ENCODE measurements around the gene TMCO1.
"Not testable (repeated sequence)": the region's sequence is repeated elsewhere in the genome, so short reads cannot be mapped to it uniquely, and the experiment has no call there.

The TMCO1 gene

DNA sequence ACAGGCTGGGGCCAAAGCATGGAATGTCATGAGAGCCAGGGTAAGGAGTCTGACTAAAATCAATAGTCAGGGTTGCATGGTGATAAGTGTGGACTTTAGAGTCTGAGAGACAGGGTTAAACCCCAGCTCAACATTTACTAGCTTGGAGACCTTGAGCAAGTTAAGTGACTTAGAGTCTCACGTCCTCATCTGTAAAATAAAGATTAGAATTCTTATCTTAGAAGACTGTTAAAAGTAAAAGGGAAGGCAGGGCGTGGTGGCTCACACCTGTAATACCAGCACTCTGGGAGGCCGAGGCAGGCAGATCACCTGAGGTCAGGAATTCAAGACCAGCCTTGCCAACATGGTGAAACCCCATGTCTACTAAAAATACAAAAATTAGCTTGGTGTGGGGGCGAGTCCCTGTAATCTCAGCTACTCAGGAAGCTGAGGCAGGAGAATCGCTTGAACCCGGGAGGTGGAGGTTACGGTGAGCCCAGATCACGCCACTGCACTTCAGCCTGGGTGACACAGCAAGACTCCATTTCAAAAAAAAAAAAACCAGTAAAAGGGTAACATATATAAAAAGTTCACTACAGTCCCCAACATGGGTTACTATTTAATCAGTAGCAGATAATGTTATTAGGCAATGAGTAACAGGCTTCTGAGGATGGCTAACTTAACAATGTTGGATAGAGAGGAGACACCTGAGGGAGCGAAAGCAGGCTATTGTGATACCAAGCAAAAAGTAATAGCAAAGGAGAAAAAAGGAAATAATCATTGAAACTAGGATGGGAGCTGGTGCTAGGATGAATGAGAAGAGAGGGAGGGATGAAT is 20.8 kb downstream of the TMCO1 start:
- DNase-seq (ENCODE audit: low spot score) = no peak

DNA sequence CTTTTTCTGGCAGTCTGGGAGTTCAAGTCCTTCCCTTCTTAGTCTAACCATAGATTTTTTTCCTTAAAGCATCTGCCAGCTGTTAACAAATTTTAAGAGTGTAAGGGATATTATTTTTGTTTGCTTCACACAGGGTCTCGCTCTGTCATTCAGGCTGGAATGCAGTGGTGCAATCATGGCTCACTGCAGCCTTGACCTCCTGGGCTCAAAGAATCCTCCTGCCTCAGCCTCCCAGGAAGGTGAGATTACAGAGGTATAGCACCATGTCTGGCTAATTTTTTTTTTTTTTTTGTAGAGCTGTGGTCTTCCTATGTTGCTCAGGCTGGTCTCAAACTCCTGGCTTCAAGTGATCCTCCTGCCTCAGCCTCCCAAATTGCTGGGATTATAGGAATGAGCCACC is 23.8 kb downstream of the TMCO1 start:
- DNase-seq (ENCODE audit: low spot score) = not testable (repeated sequence)

DNA sequence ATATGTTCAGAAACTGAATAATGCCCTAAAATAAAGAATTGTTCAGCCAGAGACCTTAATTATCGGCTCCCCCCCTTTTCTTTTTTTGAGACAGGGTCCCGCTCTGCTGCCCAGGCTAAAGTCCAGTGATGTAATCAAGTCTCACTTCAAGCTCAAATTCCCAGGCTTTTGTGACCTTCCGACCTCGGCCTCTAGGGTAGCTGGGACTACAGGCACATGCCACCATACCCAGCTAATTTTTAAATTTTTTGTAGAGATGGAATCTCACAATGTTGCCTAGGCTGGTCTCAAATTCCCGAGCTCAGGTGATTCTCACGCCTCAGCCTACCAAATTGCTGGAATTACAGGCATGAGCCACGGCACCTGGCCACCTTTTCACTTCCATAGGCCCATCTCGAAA is 26.5 kb downstream of the TMCO1 start:
- no peak for DNase-seq (ENCODE audit: low spot score)

DNA sequence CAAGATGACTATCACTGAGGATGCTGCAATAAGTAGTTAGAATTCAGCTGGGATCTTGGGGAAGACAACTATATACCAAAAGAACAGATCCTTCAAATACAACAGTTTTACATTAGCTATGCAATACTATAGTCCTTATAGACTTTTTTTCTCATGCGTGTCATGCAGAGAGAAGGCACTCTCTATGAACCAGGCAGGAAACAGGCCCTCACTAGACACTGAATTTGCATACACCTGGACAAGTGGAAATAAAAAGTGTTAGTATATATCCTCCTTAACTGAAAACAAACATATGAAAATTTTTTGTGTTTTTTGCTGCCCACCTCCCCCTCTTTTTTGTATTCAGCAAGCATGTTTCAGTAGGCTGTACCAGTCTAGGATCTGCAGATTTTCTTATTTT is 29.9 kb downstream of the TMCO1 start:
- DNase-seq (ENCODE audit: low spot score) = no peak

DNA sequence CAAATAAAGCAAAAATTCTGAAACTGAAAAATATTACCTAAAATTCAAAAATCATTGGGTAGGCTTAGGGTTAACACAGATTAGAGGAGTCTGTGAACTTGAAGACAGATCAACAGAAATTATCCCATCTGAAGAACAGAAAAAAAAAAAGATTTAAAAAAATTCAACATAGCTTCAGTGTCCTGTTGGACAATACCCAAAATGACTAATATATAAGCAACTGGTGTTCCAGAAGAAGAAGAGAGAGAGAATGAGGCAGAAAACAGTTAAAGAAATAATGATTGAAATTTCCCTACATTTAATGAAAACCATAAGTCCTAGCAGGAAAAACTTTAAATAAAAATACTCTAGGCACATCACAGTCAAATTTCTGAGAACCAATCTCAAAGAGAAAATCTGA is 31.5 kb downstream of the TMCO1 start:
- DNase-seq (ENCODE audit: low spot score) = no peak

DNA sequence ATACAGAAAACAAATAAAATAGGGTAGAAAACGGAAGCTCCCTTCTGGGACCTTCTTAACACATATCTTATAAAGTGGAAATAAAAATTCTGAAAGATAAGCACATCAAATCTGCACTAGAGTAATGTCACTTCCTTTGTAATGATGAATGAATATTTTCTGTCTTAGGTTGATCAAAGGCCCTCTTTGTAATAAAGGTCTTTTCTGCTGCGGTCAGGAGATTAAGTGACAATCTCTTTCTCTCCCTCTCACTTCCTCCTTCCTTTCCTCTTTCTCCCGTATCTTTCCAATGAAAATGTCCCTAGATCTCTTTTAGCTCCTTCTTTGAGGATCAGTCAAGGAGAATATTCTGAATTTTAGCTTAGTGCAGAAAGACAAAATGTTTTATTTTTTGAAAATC is 33.8 kb downstream of the TMCO1 start:
- no peak for DNase-seq (ENCODE audit: low spot score)

DNA sequence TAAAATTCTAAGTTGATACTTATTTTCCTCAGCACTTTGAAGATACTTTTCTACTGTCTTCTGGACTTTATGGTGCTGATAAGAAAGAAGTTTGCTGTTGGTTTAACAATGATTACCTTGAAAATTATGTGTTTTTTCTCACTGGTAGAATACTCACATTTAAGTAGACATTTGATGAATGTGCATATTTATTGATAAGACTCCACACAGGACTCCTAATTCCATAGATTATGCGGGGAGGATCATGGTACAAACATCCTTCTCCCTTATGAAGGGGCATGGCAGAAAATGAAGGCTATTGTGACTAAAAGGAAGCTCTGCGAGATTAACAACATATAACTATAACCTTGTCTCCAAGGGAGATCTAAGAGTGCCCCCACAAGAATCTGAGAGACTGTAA is 41.8 kb downstream of the TMCO1 start:
- no peak for DNase-seq (ENCODE audit: low spot score)

DNA sequence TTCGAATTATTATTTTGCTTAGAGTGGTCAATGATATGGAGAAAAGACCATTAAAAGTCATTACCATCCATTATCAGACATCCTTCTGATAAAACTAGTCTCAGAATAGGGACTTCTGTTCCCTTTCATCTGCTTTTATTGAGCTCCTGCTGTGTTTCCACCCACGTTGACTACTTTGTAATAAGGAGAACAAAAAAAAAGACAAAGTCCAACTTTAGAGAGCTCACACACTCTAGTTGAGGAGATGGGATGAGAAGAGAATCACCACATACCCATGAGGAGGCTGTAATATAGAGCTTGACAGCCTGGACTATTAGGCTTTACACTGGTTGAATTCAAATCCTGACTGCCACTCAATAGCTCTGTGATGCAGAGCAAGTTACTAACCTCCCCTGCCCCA is 42.5 kb downstream of the TMCO1 start:
- no peak for DNase-seq (ENCODE audit: low spot score)

DNA sequence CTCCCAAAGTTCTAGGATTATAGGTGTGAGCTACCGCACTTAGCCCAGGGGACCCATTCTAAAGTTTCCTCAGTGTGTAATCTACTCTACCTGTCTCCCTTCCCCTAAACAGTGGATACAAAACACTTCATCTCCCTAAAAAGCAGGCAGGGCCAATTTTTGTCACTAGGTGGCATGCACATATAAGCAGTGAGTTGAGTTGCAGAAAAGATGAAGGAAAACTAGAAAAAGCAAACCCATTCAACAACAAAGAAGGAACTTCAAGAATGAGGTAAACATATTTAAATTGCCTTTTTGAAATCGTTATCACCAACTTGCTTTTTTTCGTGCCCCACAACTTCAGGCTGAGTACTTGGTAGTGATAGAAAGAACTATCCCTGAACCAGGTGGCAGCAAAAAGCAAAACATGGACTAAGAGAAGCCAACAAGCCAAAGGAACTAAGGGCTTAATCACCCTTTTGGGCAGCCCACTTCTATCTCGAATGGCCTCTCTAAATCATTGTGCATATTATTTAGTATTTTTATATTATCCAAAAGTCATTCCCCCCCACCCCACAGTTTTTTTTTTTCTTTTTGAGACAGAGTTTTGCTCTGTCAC is 50.7 kb downstream of the TMCO1 start:
- DNase-seq (ENCODE audit: low spot score) = peak; percentile 67

DNA sequence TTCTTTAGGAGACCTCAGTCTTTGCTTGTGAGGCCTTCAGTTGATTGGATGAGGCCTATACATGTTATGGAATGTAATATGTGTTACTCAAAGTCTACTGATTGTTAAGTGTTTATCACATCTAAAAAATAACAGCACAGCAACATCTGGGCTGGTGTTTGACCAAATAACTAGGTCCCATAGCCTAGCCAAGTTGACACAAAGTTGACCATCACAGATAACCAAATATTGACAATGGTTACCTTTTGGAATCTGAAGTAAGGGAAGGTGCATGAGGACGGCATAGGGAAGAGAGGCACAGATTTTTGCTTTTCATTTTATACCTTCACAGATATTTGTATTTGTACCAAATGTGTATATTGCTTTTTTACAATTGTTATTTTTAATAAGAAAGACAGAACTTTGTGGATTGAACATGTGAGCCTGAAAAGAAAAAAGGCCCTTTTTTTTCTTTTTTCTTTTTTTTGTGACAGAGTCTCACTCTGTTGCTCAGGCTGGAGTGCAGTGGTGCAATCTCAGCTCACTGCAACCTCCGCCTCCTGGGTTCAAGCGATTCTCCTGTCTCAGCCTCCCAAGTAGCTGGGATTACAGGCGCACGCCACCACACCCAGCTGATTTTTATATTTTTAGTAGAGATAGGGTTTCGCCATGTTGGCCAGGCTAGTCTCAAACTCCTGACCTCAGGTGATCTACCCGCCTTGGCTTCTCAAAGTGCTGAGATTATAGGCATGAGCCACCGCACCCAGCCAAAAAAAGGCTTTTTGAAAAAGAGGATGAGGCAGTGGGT is 52.2 kb downstream of the TMCO1 start:
- not testable (repeated sequence) for DNase-seq (ENCODE audit: low spot score)

DNA sequence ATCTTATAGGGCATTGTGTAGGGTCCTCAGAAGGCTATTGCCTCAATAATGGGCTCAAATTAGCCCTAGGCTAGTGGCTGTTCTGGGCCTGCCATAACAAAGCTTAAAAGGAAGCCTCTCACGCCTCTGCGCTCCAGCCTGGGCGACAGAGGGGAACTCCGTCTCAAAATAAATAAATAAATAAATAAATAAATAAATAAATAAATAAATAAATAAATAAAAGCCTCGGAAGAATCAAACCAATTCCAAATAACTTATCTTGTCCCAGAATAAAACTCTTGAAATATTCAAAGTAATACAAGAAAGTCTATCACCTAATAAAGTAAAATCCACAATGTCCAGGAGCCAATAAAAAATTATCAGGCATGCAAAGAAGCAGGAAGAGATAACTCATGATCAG is 55.9 kb downstream of the TMCO1 start:
- no peak for DNase-seq (ENCODE audit: low spot score)

DNA sequence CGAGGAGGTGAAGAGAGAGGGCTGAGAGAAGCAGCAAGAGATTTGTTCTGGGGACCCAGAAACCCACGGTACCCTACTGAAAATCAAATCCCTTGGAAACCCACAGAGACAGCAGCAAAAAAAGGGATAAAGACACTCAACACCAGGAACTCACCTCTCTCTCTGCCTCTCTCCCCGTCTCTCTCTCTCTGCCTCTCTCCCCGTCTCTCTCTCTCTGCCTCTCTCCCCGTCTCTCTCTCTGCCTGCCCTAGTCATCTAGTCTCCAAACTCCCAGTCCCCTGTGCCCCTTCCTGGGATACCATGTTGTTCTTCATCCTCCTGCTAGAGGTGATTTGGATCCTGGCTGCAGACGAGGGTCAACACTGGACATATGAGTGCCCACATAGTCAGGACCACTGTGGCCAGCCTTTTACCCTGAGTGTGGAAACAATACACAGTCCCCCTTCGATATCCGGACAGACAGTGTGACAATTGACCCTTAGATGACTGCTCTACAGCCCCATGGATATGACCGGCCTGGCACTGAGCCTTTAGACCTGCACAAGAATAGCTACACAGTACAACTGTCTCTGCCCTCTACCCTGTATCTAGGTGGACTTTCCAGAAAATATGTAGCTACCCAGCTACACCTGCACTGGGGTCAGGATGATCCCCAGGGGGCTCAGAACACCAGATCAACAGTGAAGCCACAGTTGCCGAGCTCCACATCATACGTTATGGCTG is 60.5 kb downstream of the TMCO1 start:
- no peak for DNase-seq (ENCODE audit: low spot score)

DNA sequence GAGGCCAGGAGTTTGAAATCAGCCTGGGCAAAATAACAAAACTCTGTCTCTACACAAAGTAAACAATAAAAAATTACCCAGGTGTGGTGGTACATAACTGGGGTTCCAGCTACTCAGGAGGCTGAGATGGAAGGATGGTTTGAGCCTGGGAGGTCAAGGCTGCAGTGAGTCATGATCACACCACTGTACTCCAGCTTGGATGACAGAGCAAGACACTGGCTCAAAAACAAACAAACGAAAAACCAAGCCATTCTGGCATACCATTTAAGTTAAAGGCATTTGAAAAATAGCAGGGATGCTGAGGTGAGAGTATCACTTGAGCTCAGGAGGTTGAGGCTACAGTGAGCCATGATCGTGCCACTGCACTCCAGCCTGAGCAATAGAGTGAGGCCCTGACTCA is 65.0 kb downstream of the TMCO1 start:
- DNase-seq (ENCODE audit: low spot score) = no peak

DNA sequence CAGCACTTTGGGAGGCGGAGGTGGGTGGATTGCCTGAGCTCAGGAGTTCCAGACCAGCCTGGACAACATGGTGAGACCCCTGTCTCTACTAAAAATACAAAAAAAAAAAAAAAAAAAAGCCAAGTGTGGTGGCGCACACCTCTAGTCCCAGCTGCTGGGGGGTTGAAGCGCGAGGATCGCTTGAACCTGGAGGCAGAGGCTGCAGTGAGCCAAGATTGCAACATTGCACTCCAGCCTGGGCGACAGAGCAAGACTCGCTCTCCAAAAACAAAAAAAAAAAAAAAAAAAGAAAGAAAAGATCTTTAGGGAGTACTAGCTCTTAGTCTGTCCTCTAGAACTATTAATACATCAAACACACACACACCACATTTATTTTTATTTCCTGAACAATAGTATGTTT is 66.7 kb downstream of the TMCO1 start:
- not testable (repeated sequence) for DNase-seq (ENCODE audit: low spot score)

DNA sequence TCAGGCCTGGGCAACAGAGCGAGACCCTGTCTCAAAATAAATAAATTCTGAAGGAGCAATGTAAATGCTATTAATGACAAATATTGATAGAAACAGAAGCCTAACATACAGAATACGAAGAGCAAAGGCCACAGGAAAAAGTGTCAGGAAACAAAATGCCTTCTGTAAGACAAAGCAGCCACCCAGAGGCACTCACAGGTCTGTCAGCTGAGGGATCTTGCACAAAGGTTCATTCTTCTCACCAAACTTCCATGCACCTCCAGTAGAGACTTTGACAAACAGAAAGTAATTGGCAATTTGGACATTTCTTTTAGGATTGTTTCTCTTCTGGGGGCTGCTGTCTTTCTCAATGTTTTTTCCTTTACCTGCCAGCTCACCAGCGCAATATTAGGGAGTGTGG is 69.1 kb downstream of the TMCO1 start:
- DNase-seq (ENCODE audit: low spot score) = no peak

DNA sequence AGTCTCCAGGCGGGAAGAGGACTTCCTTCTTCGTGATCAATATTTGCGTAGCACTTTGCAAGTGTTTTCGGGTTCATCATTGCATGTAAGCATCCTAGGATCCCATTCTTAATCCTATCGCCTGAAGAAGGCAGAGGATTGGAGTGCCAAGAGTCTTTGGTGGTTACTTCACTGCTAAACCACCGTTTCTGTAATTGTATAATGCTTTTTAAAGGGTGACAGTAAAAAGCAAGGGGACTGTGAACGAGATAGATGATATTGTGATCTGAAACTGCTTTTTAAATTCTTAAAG is 70.0 kb downstream of the TMCO1 start:
- no peak for DNase-seq (ENCODE audit: low spot score)

DNA sequence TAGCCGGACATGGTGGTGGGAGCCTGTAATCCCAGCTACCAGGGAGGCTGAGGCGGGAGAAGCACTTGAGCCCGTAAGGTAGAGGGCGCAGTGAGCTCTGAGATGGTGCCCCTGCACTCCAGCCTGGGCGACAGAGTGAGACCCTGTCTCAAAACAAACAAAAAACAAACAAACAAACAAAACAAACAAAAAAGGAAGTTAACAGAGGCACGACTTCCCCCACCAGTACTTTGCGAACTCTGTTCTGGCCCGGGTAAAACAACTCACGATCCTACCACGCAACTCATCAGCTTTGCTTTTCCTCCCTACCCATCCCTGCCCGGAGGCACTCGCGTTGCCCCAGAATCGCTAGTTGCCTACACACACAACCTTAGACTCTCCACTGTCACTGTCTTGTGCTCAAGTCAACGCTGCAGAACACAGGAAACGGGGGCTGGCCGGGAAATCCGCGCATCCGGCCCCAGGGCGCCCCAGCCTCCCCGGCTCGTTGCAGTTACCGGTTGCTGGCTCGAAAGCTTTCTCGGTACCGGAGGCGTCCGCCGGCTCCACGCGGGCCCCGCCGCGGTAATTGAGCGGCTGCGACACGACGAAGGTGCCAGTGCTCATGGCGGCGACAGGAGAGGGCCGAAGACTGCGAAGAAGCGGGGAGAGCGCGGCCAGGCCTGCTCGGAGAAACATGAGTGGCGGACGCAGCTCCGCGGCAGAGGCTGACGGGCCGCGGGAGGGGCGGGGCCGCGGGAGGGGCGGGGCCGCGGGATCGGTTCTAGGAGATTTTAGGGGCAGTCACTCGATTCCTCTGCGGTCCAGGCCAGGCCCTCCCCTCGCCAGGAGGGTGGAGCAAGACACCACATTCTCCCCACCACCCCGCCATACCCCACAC is 70.5 kb downstream of the TMCO1 start, which contains the start of gene ALDH9A1:
Gene ALDH9A1, minus strand, starts transcription at position 682 of the 880 bp plus-strand sequence. Its CDS starts 4 bp downstream, at position 678.
- peak; percentile 96 for DNase-seq (ENCODE audit: low spot score)

DNA sequence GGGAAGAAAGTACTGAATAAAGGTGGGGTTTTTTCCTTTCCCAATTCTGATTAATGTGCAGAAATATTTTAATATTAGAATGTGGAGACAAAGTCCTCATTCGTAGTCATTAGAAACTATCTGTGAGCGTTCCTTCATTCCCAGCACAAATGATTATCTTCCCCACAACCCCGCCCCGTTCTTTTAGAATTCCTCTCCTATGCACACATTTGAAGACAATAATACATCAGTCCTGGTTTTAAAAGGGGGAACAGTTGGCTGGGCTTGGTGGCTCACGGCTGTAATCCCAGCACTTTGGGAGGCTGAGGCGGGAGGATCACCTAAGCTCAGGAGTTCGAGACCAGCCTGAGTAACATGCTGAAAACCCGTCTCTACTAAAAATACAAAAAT is 71.2 kb downstream of the TMCO1 start:
- no peak for DNase-seq (ENCODE audit: low spot score)

DNA sequence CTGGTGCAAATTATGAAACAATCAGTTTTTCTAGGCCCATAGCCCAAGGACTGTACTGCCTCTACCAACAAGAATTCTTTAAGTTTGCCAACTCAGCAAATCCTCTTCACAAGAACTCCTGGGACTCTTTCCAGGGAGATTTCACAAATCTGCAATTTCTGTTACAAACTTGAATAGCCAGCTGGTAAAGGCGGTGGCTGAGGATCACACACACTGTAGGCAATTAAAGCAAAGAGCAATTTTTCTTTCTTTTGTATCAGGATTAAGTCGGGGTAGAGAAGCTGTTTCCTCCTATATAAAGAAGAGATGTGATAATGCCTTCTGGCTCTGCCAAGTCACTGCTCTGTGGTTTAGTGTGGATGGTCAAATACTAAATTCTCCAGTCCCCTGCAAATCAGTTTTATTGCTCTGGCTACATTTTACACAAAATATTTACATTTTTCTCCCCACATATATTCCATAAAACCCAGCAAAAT is 72.0 kb downstream of the TMCO1 start:
- peak; percentile 63 for DNase-seq (ENCODE audit: low spot score)

DNA sequence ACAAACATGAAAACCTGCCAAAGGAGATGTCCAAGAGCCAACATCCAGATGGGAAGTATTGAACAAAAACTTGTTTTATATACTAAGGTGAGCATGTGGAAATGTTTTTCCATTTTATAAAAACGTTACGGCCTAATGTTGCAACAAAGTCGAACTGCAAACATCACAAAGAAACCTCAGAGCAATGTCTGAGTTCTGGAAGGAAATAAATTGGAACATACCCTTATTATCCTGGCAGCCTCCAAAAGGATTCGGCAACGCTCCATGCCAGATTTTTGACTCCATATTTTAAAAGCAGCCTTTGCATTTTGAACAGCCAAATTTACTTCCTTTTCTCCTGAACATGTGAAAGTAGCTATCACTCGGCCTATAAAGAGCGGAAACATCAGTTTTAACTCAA is 73.6 kb downstream of the TMCO1 start:
- no peak for DNase-seq (ENCODE audit: low spot score)

DNA sequence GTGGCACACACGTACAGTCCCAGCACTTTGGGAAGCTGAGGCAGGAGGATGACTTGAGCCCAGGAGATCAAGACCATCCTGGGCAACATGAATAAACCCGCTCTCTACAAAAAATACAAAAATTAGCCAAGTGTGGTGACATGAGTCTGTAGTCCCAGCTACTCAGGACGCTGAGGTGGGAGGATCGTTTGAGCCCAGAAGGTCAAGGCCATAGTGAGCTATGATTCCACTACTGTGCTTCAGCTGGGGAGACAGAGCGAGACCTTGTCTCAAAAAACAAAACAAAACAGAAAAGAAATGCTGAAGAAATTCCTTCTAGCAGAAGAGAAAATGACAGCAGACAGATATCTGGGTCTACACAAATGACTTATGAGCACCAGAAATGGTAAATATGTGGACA is 80.6 kb downstream of the TMCO1 start:
- DNase-seq (ENCODE audit: low spot score) = no peak
